SK-N-SH (cell line): ENCODE data around the gene NT5DC3. TPM values are rescaled to one million over a fixed set of nuclear protein-coding genes. Genes with fewer than 3 reads are reported as not detected.
A peak's percentile ranks its signal among the peaks of the same experiment; 100 is the strongest.

Experiments
- CTCF ChIA-PET: fragments of 300-600, 350-600 bp; formaldehyde crosslinking; extraction: SDS; loops from one replicate; lab custom pipeline; 2021; lab: Yijun Ruan, JAX
- POLR2A ChIA-PET: fragments of 350-600 bp; sonication (Branson Sonifier 250); formaldehyde crosslinking; extraction: SDS; loops from one replicate; lab custom pipeline; 2020; ENCODE audit warnings: antibody characterized with exemption, inconsistent platforms; lab: Yijun Ruan, JAX
- DNase-seq: peaks from one replicate; pipeline ENCODE4 v3.0.0; 2012
- H2AFZ ChIP-seq: fragments of 200-600 bp; sonication (generic); 2 replicates; pipeline ENCODE4 v1.8.1; 2016; ENCODE audit warnings: antibody characterized with exemption, mild to moderate bottlenecking, low read depth
- H3F3A ChIP-seq: fragments of 200-600 bp; sonication (generic); replicated peaks from 2 replicates; pipeline ENCODE3; 2016; ENCODE audit warnings: antibody characterized with exemption, mild to moderate bottlenecking; ENCODE audit not compliant: insufficient read depth
- H3K27ac ChIP-seq, 2 experiments: fragments of 200-500 bp in 1 of 2; fragments of 200-600 bp in 1 of 2; sonication (Bioruptor generic) in 1 of 2; sonication (generic), shearing (Covaris generic) in 1 of 2; 2 replicates each; pipeline versions ENCODE4 v1.5.1 to v1.6.1; 2014 to 2016; ENCODE audit warnings: low read depth in 2 of 2, inconsistent platforms in 1 of 2, low read length in 1 of 2, mild to moderate bottlenecking in 1 of 2, mixed read lengths in 1 of 2
- H3K27me3 ChIP-seq: fragments of 200-600 bp; sonication (generic), shearing (Covaris generic); 2 replicates; pipeline ENCODE4 v1.6.1; 2016; ENCODE audit warnings: mixed run types; ENCODE audit not compliant: insufficient read depth
- H3K36me3 ChIP-seq, 2 experiments: fragments of 200-500 bp in 1 of 2; fragments of 200-600 bp in 1 of 2; sonication (Bioruptor generic) in 1 of 2; sonication (generic) in 1 of 2; replicated peaks in 1 of 2; 2 replicates each; pipeline versions ENCODE3 to v1.5.1; 2014 to 2016; ENCODE audit warnings: low read length in 1 of 2, mild to moderate bottlenecking in 1 of 2; ENCODE audit not compliant: insufficient read depth in 2 of 2, control insufficient read depth in 1 of 2
- H3K4me1 ChIP-seq, 2 experiments: fragments of 200-500 bp in 1 of 2; fragments of 200-600 bp in 1 of 2; sonication (Bioruptor generic) in 1 of 2; sonication (generic), shearing (Covaris generic) in 1 of 2; 2 replicates each; pipeline versions ENCODE4 v1.5.1 to v1.6.1; 2014 to 2016; ENCODE audit warnings: low read depth in 1 of 2, low read length in 1 of 2, mixed run types in 1 of 2; ENCODE audit not compliant: insufficient read depth in 2 of 2, control insufficient read depth in 1 of 2
- H3K4me2 ChIP-seq: fragments of 200-600 bp; sonication (generic), shearing (Covaris generic); 2 replicates; pipeline ENCODE4 v1.6.1; 2017; ENCODE audit warnings: mixed run types
- H3K4me3 ChIP-seq, 2 experiments: fragments of 200-500 bp in 1 of 2; fragments of 200-600 bp in 1 of 2; sonication (Bioruptor generic) in 1 of 2; sonication (generic), shearing (Covaris generic) in 1 of 2; 2 replicates each; pipeline versions ENCODE4 v1.5.1 to v1.8.1; 2014 to 2016; ENCODE audit warnings: low read depth in 2 of 2, inconsistent platforms in 1 of 2, low read length in 1 of 2, mild to moderate bottlenecking in 1 of 2, mixed read lengths in 1 of 2, moderate library complexity in 1 of 2
- H3K79me2 ChIP-seq: fragments of 200-600 bp; sonication (generic); 2 replicates; pipeline ENCODE4 v1.8.1; 2017; ENCODE audit warnings: mild to moderate bottlenecking; ENCODE audit not compliant: insufficient read depth
- H3K9ac ChIP-seq: fragments of 200-600 bp; sonication (generic); 2 replicates; pipeline ENCODE4 v1.6.1; 2017; ENCODE audit warnings: mixed run types
- H3K9me2 ChIP-seq: fragments of 200-600 bp; sonication (generic); 2 replicates; pipeline ENCODE4 v1.6.1; 2017; ENCODE audit warnings: mixed run types
- H3K9me3 ChIP-seq: fragments of 200-600 bp; sonication (generic); 2 replicates; pipeline ENCODE4 v1.6.1; 2017; ENCODE audit warnings: mixed run types, mild to moderate bottlenecking, moderate library complexity
- H4K20me1 ChIP-seq: fragments of 200-600 bp; sonication (generic); 2 replicates; pipeline ENCODE4 v1.6.1; 2017; ENCODE audit warnings: mild to moderate bottlenecking, mixed run types; ENCODE audit not compliant: insufficient read depth
- ELF1 ChIP-seq: IDR thresholded peaks from 2 replicates; pipeline ENCODE4 v1.4.0; 2012
- EP300 ChIP-seq, 2 experiments: IDR thresholded peaks; 2 replicates each; pipeline versions ENCODE4 v1.4.0 to v1.6.1; 2012; ENCODE audit warnings: borderline replicate concordance in 1 of 2, low read depth in 1 of 2, low read length in 1 of 2
- FOXJ3 ChIP-seq: sonication (generic); formaldehyde crosslinking; IDR thresholded peaks from 2 replicates; pipeline ENCODE4 v1.5.1; 2020; ENCODE audit warnings: mild to moderate bottlenecking, missing genetic modification reagents
- FOXM1 ChIP-seq: IDR thresholded peaks from 2 replicates; pipeline ENCODE4 v1.4.0; 2012; ENCODE audit warnings: low read depth, mild to moderate bottlenecking
- GATA2 ChIP-seq: sonication (generic); formaldehyde crosslinking; IDR thresholded peaks from 2 replicates; pipeline ENCODE4 v1.5.0; 2020; ENCODE audit warnings: mild to moderate bottlenecking, missing genetic modification reagents
- JUND ChIP-seq: IDR thresholded peaks from 2 replicates; pipeline ENCODE4 v1.4.0; 2012
- MEF2A ChIP-seq: IDR thresholded peaks from 2 replicates; pipeline ENCODE4 v1.4.0; 2012; ENCODE audit warnings: low read depth, borderline replicate concordance
- NRF1 ChIP-seq: IDR thresholded peaks from 2 replicates; pipeline ENCODE4 v1.6.1; 2012; ENCODE audit warnings: low read depth, mild to moderate bottlenecking, low read length
- POLR2AphosphoS5 ChIP-seq: IDR thresholded peaks from 2 replicates; pipeline ENCODE4 v1.6.1; 2012; ENCODE audit warnings: low read depth, low read length
- RCOR1 ChIP-seq: fragments of 150-350 bp; IDR thresholded peaks from 2 replicates; pipeline ENCODE4 v1.6.1; 2017; ENCODE audit warnings: antibody characterized with exemption, low read length
- RFX5 ChIP-seq: IDR thresholded peaks from 2 replicates; pipeline ENCODE4 v1.6.1; 2012; ENCODE audit warnings: mild to moderate bottlenecking, improper control_type of control experiment, low read length
- RXRA ChIP-seq: IDR thresholded peaks from 2 replicates; pipeline ENCODE4 v1.4.0; 2012; ENCODE audit warnings: low read depth, mild to moderate bottlenecking, borderline replicate concordance
- SIN3A ChIP-seq: IDR thresholded peaks from 2 replicates; pipeline ENCODE4 v1.6.1; 2012; ENCODE audit warnings: low read depth, mild to moderate bottlenecking, low read length, moderate library complexity, borderline replicate concordance
- TAF1 ChIP-seq: IDR thresholded peaks from 2 replicates; pipeline ENCODE4 v1.6.1; 2012; ENCODE audit warnings: low read depth, mild to moderate bottlenecking, low read length, moderate library complexity, borderline replicate concordance
- TCF12 ChIP-seq: IDR thresholded peaks from 2 replicates; pipeline ENCODE4 v1.4.0; 2012
- WGBS: methylation state at CpG from one replicate; pipeline ENCODE4 v1.1.6; 2017; ENCODE audit warnings: low lambda C conversion rate; 5-methylcytosine and 5-hydroxymethylcytosine counted together
- polyA plus RNA-seq, 3 experiments: library from polyadenylated mRNA; depleted of rRNA; stranded (reverse); fragments of >200 nt; gene quantifications; 2 replicates each; pipeline ENCODE4 v1.2.3, GENCODE V29; 2012
- TF ChIP-seq, protein P1 (sequence below): IDR thresholded peaks from 2 replicates; pipeline ENCODE4 v1.4.0; 2012; ENCODE audit warnings: low read depth
- TF ChIP-seq, protein P2 (sequence below): fragments of 150-350 bp; IDR thresholded peaks from 2 replicates; pipeline ENCODE4 v1.6.1; 2017; ENCODE audit warnings: antibody characterized with exemption, low read length, low read depth, borderline replicate concordance

Gene NT5DC3
- polyA plus RNA-seq, 1 of the 3 experiments (the other 2 are of a cell fraction): 11.0 TPM

- CTCF ChIA-PET: interaction anchor here (1.8 kb wide), 1 partner anchor 12 kb away, joined by 6 read pairs; no protein-coding TSS in a partner anchor
- POLR2A ChIA-PET: no interaction called here
- DNase-seq: no peak
Observed at GRCh38 chr12:103858335-103858734, 17.3 kb upstream of the NT5DC3 start.

GRCh38 chr12:103857164-103857563, 16.1 kb upstream of the NT5DC3 start:
- Histone ChIP-seq H3K9ac (no peak overlapping the region), H3K9me2 (no peaks in the 10 kb centered on the region), H3K79me2 (no peaks in the 10 kb centered on the region), H3K9me3 (no peaks in the 10 kb centered on the region), H3K27ac (no peak overlapping the region), H3K36me3 (no peaks in the 10 kb centered on the region), H3K27me3 (no peaks in the 10 kb centered on the region), H3F3A (peaks cover 8% of the 10 kb centered on the region), H2AFZ (no peak overlapping the region), H3K4me2 (no peak overlapping the region), H4K20me1 (no peaks in the 10 kb centered on the region), H3K4me3 (no peak overlapping the region), H3K4me1 (peaks cover 0 to 22% of the 10 kb centered on the region in 2 experiments; a peak in 2 of 4 replicates)
- TF ChIP-seq, protein P1, sequence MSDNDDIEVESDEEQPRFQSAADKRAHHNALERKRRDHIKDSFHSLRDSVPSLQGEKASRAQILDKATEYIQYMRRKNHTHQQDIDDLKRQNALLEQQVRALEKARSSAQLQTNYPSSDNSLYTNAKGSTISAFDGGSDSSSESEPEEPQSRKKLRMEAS: no peak
- TF ChIP-seq RCOR1 (no peak), RFX5 (no peak), POLR2AphosphoS5 (no peak), EP300 (IDR thresholded peaks at IDR 0.05; ENCODE audit: borderline replicate concordance in 1 of 2, low read depth in 1 of 2, low read length in 1 of 2) (no peak), TCF12 (no peak), RXRA (no peak), SIN3A (no peak), NRF1 (no peak)
- TF ChIP-seq, protein P2, sequence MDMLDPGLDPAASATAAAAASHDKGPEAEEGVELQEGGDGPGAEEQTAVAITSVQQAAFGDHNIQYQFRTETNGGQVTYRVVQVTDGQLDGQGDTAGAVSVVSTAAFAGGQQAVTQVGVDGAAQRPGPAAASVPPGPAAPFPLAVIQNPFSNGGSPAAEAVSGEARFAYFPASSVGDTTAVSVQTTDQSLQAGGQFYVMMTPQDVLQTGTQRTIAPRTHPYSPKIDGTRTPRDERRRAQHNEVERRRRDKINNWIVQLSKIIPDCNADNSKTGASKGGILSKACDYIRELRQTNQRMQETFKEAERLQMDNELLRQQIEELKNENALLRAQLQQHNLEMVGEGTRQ: no peak
- no peak for DNase-seq
- ChIA-PET POLR2A (interaction anchor here (0.7 kb wide), 1 partner anchor 109 kb away, joined by 3 read pairs; the partner anchor contains the start of gene TDG), CTCF (interaction anchor here (1.6 kb wide), 1 partner anchor 21 kb away, joined by 3 read pairs; no protein-coding TSS in a partner anchor)
- WGBS: 91% methylated on average over 2 of the region's 2 CpGs

More at GRCh38 chr12:103858335-103858734, 17.3 kb upstream of the NT5DC3 start:
- Histone ChIP-seq H3K27me3 (no peaks in the 10 kb centered on the region), H3K4me1 (peaks cover 0 to 16% of the 10 kb centered on the region in 2 experiments; a peak in 2 of 4 replicates), H3K79me2 (no peaks in the 10 kb centered on the region), H3F3A (peaks cover 8% of the 10 kb centered on the region)
- WGBS: 91% methylated on average over 8 of the region's 8 CpGs
- TF ChIP-seq TAF1: no peak
- TF ChIP-seq FOXJ3 (CRISPR knock-in tag): no peak
- TF ChIP-seq, protein P2: no peak
- TF ChIP-seq ELF1: no peak
- no peak for TF ChIP-seq JUND
- TF ChIP-seq FOXM1: no peak
- no peak for TF ChIP-seq MEF2A
- no peak for TF ChIP-seq GATA2 (CRISPR knock-in tag)
- no peak for TF ChIP-seq SIN3A
- TF ChIP-seq, all 33 proteins: peak for 0
- H4K20me1 ChIP-seq: no peaks in the 10 kb centered on the region
- no peak overlapping the region; the same call in 1 of the 2 replicates for H3K4me2 ChIP-seq
- H3K9ac ChIP-seq: no peak overlapping the region
- H3K9me2 ChIP-seq: no peaks in the 10 kb centered on the region
- no peak overlapping the region for H2AFZ ChIP-seq
- no peaks in the 10 kb centered on the region for H3K36me3 ChIP-seq
- no peak overlapping the region for H3K4me3 ChIP-seq
- peak overlapping the region in 1 of 2 experiments; percentile 84; a peak in 1 of 4 replicates for H3K27ac ChIP-seq
- no peaks in the 10 kb centered on the region for H3K9me3 ChIP-seq
